Measurements from ENCODE around the gene TSC2. TPM values are rescaled to one million over a fixed set of nuclear protein-coding genes. Genes with fewer than 3 reads are reported as not detected.
A peak's percentile ranks its signal among the peaks of the same experiment; 100 is the strongest.

TSC2 gene
- total and polyA plus RNA-seq, 2 of the 13 experiments (the other 11 are each of a cell fraction or from before 2014, with no cell fraction given) = 19.6 to 40.4 TPM

DNA sequence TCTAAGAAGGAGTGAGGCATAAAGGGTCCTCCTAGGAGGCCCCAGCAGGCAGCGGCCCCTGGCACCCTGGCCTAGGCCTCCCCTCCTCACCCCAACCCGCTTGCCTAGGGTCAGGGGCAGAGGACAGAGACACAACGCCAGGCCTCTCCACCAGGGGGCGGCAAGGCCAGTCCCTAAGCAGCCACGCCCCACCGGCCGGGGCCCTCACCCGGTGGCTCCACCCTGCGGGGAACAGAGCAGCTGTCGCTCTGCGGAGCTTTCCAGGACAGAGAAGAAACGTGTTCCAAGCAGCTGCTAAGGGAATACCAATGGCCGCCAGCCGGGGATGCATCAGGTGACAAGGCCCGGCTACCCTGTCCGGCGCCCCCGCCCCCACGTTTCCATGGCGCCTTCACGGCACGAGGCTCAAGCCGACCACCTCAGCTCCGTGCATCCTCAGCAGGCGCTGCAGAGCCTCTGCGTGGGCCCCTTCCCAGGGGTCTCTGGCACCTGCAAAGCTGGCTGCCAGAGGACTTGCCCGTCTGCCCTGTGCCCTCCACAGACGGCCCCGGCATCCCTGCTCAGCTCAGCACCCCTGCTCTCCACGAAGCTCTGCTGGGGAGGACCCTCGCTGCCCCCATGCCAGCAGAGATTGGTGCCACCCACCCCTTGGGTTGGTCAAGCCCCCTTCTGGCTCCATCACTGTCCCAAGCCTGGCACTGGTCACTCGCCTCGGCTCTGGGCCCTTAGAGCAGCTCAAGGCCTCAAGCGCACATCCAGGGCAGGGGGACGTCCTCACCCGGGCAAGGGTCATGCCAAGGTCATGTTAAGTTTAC lies 43.8 kb upstream of the TSC2 start (continued):
- TF ChIP-seq ZNF343 (CRISPR knock-in tag; IDR thresholded peaks at IDR 0.05) (no peak), ZNF713 (CRISPR knock-in tag; IDR thresholded peaks at IDR 0.05) (no peak), TEAD2 (CRISPR knock-in tag; IDR thresholded peaks at IDR 0.05) (no peak), ZNF205 (CRISPR knock-in tag; IDR thresholded peaks at IDR 0.05) (0 out of 2 replicates have a peak, but pooled peaks have one; percentile 51), ZFX (CRISPR knock-in tag; IDR thresholded peaks at IDR 0.05; ENCODE audit: low read depth) (peak; percentile 83), MED8 (CRISPR knock-in tag; IDR thresholded peaks at IDR 0.05; ENCODE audit: insufficient replicate concordance) (no peak), YY1 (IDR thresholded peaks at IDR 0.05; ENCODE audit: insufficient read depth, insufficient replicate concordance, low read depth, low read length) (peak; percentile 82), REL (CRISPR knock-in tag; conservative IDR thresholded peaks at IDR 0.05) (no peak), ZKSCAN8 (CRISPR knock-in tag; IDR thresholded peaks at IDR 0.05; ENCODE audit: borderline replicate concordance) (peak; percentile 68; the same call in 1 of the 2 replicates), ZNF850 (CRISPR knock-in tag; conservative IDR thresholded peaks at IDR 0.05) (no peak), NFIC (IDR thresholded peaks at IDR 0.05; ENCODE audit: low read length) (no peak), MTA1 (CRISPR knock-in tag; IDR thresholded peaks at IDR 0.05; ENCODE audit: borderline replicate concordance) (peak; percentile 74; the same call in 1 of the 2 replicates), ZNF543 (CRISPR knock-in tag; IDR thresholded peaks at IDR 0.05) (no peak), ZNF264 (CRISPR knock-in tag; IDR thresholded peaks at IDR 0.05) (no peak), ZNF431 (CRISPR knock-in tag; IDR thresholded peaks at IDR 0.05; ENCODE audit: borderline replicate concordance, low read depth) (no peak), ZNF598 (CRISPR knock-in tag; IDR thresholded peaks at IDR 0.05; ENCODE audit: borderline replicate concordance) (peak; percentile 46; the same call in 1 of the 2 replicates)
- TF ChIP-seq, protein P1, sequence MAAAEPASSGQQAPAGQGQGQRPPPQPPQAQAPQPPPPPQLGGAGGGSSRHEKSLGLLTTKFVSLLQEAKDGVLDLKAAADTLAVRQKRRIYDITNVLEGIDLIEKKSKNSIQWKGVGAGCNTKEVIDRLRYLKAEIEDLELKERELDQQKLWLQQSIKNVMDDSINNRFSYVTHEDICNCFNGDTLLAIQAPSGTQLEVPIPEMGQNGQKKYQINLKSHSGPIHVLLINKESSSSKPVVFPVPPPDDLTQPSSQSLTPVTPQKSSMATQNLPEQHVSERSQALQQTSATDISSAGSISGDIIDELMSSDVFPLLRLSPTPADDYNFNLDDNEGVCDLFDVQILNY (CRISPR knock-in tag; conservative IDR thresholded peaks at IDR 0.05) = no peak
- TF ChIP-seq, protein P2, sequence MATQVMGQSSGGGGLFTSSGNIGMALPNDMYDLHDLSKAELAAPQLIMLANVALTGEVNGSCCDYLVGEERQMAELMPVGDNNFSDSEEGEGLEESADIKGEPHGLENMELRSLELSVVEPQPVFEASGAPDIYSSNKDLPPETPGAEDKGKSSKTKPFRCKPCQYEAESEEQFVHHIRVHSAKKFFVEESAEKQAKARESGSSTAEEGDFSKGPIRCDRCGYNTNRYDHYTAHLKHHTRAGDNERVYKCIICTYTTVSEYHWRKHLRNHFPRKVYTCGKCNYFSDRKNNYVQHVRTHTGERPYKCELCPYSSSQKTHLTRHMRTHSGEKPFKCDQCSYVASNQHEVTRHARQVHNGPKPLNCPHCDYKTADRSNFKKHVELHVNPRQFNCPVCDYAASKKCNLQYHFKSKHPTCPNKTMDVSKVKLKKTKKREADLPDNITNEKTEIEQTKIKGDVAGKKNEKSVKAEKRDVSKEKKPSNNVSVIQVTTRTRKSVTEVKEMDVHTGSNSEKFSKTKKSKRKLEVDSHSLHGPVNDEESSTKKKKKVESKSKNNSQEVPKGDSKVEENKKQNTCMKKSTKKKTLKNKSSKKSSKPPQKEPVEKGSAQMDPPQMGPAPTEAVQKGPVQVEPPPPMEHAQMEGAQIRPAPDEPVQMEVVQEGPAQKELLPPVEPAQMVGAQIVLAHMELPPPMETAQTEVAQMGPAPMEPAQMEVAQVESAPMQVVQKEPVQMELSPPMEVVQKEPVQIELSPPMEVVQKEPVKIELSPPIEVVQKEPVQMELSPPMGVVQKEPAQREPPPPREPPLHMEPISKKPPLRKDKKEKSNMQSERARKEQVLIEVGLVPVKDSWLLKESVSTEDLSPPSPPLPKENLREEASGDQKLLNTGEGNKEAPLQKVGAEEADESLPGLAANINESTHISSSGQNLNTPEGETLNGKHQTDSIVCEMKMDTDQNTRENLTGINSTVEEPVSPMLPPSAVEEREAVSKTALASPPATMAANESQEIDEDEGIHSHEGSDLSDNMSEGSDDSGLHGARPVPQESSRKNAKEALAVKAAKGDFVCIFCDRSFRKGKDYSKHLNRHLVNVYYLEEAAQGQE (IDR thresholded peaks at IDR 0.05; ENCODE audit: borderline replicate concordance in 1 of 2, low read depth in 1 of 2, low read length in 2 of 2) = no peak
- TF ChIP-seq, protein P3, sequence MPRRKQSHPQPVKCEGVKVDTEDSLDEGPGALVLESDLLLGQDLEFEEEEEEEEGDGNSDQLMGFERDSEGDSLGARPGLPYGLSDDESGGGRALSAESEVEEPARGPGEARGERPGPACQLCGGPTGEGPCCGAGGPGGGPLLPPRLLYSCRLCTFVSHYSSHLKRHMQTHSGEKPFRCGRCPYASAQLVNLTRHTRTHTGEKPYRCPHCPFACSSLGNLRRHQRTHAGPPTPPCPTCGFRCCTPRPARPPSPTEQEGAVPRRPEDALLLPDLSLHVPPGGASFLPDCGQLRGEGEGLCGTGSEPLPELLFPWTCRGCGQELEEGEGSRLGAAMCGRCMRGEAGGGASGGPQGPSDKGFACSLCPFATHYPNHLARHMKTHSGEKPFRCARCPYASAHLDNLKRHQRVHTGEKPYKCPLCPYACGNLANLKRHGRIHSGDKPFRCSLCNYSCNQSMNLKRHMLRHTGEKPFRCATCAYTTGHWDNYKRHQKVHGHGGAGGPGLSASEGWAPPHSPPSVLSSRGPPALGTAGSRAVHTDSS (CRISPR knock-in tag; conservative IDR thresholded peaks at IDR 0.05) = no peak
- TF ChIP-seq, protein P4, sequence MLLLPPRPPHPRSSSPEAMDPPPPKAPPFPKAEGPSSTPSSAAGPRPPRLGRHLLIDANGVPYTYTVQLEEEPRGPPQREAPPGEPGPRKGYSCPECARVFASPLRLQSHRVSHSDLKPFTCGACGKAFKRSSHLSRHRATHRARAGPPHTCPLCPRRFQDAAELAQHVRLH (CRISPR knock-in tag; IDR thresholded peaks at IDR 0.05; ENCODE audit: borderline replicate concordance, low read depth) = peak; percentile 71; the same call in 1 of the 2 replicates
- TF ChIP-seq, protein P5, sequence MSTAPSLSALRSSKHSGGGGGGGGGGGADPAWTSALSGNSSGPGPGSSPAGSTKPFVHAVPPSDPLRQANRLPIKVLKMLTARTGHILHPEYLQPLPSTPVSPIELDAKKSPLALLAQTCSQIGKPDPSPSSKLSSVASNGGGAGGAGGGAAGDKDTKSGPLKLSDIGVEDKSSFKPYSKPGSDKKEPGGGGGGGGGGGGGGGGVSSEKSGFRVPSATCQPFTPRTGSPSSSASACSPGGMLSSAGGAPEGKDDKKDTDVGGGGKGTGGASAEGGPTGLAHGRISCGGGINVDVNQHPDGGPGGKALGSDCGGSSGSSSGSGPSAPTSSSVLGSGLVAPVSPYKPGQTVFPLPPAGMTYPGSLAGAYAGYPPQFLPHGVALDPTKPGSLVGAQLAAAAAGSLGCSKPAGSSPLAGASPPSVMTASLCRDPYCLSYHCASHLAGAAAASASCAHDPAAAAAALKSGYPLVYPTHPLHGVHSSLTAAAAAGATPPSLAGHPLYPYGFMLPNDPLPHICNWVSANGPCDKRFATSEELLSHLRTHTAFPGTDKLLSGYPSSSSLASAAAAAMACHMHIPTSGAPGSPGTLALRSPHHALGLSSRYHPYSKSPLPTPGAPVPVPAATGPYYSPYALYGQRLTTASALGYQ (CRISPR knock-in tag; IDR thresholded peaks at IDR 0.05) = no peak
